Measurements from ENCODE around the gene ANXA2R. TPM values are rescaled to one million over a fixed set of nuclear protein-coding genes. Genes with fewer than 3 reads are reported as not detected.

Gene ANXA2R
- 1.7 and 1.9 TPM in 2 replicates for polyA plus RNA-seq (2012; rRNA removed)
- 0.88 and 1.4 TPM in 2 replicates for polyA plus RNA-seq (2012; cell fraction: cytosol; rRNA removed)
- 3.7 and 5.4 TPM in 2 replicates for polyA plus RNA-seq (2012; cell fraction: nucleus; rRNA removed)

GRCh38 chr5:43040287-43041098 is at the start of gene ANXA2R:
Gene ANXA2R (minus strand): TSS chr5:43040319. CDS start chr5:43040046, 273 bp downstream.
- Histone ChIP-seq H3K9ac (peak within 1 kb of the TSS; percentile 82; the same call in 1 of the 2 replicates), H3K4me1 (ENCODE audit: control insufficient read depth in 1 of 2, insufficient read depth in 2 of 2, low read depth in 1 of 2, low read length in 1 of 2) (peaks cover 0 to 24% of the 10 kb centered on the region in 2 experiments; a peak in 1 of 4 replicates), H3K27ac (ENCODE audit: low read depth in 2 of 2, low read length in 1 of 2) (peak within 1 kb of the TSS; percentile 77 to 93; a peak in 3 of 4 replicates), H2AFZ (ENCODE audit: low read depth) (peak within 1 kb of the TSS; percentile 84), H3K27me3 (ENCODE audit: insufficient read depth) (no peaks in the 10 kb centered on the region), H3K4me3 (ENCODE audit: low read depth in 2 of 2, low read length in 1 of 2) (peak within 1 kb of the TSS; percentile 58 to 72), H3K79me2 (ENCODE audit: insufficient read depth) (peaks cover 48% of the 10 kb centered on the region), H3K9me2 (no peaks in the 10 kb centered on the region), H3K36me3 (replicated peaks in 1 of 2; ENCODE audit: control insufficient read depth in 1 of 2, insufficient read depth in 2 of 2, low read length in 1 of 2) (no peaks in the 10 kb centered on the region), H3F3A (replicated peaks; ENCODE audit: insufficient read depth) (peaks cover 49% of the 10 kb centered on the region), H3K4me2 (peak within 1 kb of the TSS; percentile 99), H4K20me1 (ENCODE audit: insufficient read depth) (no peaks in the 10 kb centered on the region), H3K9me3 (no peaks in the 10 kb centered on the region)
- DNase-seq, result peak; percentile 62
- ChIA-PET CTCF (interaction anchor here (0.7 to 6.1 kb wide), 20 partner anchors 10 to 349 kb away, joined by 3 to 41 read pairs (median 6); no protein-coding TSS in a partner anchor), POLR2A (no interaction called here)
- 1% methylated on average over 41 of the region's 47 CpGs for WGBS (ENCODE audit: low lambda C conversion rate)
- no peak for TF ChIP-seq YY1 (IDR thresholded peaks at IDR 0.05; ENCODE audit: low read depth)
- peak; percentile 72 for TF ChIP-seq RAD21 (IDR thresholded peaks at IDR 0.05; ENCODE audit: low read length)
- TF ChIP-seq, protein P1, sequence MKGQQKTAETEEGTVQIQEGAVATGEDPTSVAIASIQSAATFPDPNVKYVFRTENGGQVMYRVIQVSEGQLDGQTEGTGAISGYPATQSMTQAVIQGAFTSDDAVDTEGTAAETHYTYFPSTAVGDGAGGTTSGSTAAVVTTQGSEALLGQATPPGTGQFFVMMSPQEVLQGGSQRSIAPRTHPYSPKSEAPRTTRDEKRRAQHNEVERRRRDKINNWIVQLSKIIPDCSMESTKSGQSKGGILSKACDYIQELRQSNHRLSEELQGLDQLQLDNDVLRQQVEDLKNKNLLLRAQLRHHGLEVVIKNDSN (IDR thresholded peaks at IDR 0.05; ENCODE audit: borderline replicate concordance, low read depth), result no peak
- TF ChIP-seq REST (IDR thresholded peaks at IDR 0.05; ENCODE audit: low read depth, low read length), result no peak
- TF ChIP-seq FOXJ3 (CRISPR knock-in tag; IDR thresholded peaks at IDR 0.05), result no peak
- no peak for TF ChIP-seq JUND (IDR thresholded peaks at IDR 0.05)
- TF ChIP-seq USF2 (IDR thresholded peaks at IDR 0.05; ENCODE audit: borderline replicate concordance, low read depth, low read length), result no peak
- TF ChIP-seq, protein P2, sequence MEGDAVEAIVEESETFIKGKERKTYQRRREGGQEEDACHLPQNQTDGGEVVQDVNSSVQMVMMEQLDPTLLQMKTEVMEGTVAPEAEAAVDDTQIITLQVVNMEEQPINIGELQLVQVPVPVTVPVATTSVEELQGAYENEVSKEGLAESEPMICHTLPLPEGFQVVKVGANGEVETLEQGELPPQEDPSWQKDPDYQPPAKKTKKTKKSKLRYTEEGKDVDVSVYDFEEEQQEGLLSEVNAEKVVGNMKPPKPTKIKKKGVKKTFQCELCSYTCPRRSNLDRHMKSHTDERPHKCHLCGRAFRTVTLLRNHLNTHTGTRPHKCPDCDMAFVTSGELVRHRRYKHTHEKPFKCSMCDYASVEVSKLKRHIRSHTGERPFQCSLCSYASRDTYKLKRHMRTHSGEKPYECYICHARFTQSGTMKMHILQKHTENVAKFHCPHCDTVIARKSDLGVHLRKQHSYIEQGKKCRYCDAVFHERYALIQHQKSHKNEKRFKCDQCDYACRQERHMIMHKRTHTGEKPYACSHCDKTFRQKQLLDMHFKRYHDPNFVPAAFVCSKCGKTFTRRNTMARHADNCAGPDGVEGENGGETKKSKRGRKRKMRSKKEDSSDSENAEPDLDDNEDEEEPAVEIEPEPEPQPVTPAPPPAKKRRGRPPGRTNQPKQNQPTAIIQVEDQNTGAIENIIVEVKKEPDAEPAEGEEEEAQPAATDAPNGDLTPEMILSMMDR (IDR thresholded peaks at IDR 0.05), result peak; percentile 70
- TF ChIP-seq, protein P3, sequence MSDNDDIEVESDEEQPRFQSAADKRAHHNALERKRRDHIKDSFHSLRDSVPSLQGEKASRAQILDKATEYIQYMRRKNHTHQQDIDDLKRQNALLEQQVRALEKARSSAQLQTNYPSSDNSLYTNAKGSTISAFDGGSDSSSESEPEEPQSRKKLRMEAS (IDR thresholded peaks at IDR 0.05; ENCODE audit: low read depth), result peak; percentile 80
- TF ChIP-seq POLR2AphosphoS5 (IDR thresholded peaks at IDR 0.05; ENCODE audit: low read depth, low read length), result no peak
- no peak; the same call in 1 of the 2 replicates for TF ChIP-seq TAF1 (IDR thresholded peaks at IDR 0.05; ENCODE audit: borderline replicate concordance, low read depth, low read length)
- TF ChIP-seq RXRA (IDR thresholded peaks at IDR 0.05; ENCODE audit: borderline replicate concordance, low read depth), result no peak
- TF ChIP-seq TEAD4 (IDR thresholded peaks at IDR 0.05; ENCODE audit: borderline replicate concordance, insufficient read depth), result no peak
- no peak for TF ChIP-seq FOSL2 (IDR thresholded peaks at IDR 0.05; ENCODE audit: borderline replicate concordance, low read depth)
- TF ChIP-seq GABPA (IDR thresholded peaks at IDR 0.05; ENCODE audit: low read depth), result peak; percentile 52
- no peak for TF ChIP-seq GATA2 (CRISPR knock-in tag; IDR thresholded peaks at IDR 0.05)
- TF ChIP-seq SMC3 (IDR thresholded peaks at IDR 0.05; ENCODE audit: low read depth, low read length), result peak; percentile 51
- 0 out of 2 replicates have a peak, but pooled peaks have one; percentile 8 for TF ChIP-seq TCF12 (IDR thresholded peaks at IDR 0.05)
- no peak for TF ChIP-seq MEF2A (IDR thresholded peaks at IDR 0.05; ENCODE audit: borderline replicate concordance, low read depth)
- no peak for TF ChIP-seq FOXM1 (IDR thresholded peaks at IDR 0.05; ENCODE audit: low read depth)
- TF ChIP-seq, protein P4, sequence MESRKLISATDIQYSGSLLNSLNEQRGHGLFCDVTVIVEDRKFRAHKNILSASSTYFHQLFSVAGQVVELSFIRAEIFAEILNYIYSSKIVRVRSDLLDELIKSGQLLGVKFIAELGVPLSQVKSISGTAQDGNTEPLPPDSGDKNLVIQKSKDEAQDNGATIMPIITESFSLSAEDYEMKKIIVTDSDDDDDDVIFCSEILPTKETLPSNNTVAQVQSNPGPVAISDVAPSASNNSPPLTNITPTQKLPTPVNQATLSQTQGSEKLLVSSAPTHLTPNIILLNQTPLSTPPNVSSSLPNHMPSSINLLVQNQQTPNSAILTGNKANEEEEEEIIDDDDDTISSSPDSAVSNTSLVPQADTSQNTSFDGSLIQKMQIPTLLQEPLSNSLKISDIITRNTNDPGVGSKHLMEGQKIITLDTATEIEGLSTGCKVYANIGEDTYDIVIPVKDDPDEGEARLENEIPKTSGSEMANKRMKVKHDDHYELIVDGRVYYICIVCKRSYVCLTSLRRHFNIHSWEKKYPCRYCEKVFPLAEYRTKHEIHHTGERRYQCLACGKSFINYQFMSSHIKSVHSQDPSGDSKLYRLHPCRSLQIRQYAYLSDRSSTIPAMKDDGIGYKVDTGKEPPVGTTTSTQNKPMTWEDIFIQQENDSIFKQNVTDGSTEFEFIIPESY (IDR thresholded peaks at IDR 0.05; ENCODE audit: borderline replicate concordance, low read depth), result no peak
- no peak for TF ChIP-seq CHD2 (IDR thresholded peaks at IDR 0.05; ENCODE audit: low read length, partially characterized antibody)
- TF ChIP-seq SIN3A (IDR thresholded peaks at IDR 0.05; ENCODE audit: borderline replicate concordance, low read depth, low read length), result peak; percentile 69; the same call in 1 of the 2 replicates
